NK-92 treated with Interleukin-12 subunit alpha and Interleukin-12 subunit beta, amount 100 ng/mL, for 24 hours (cell line): ENCODE results near the gene KIF22.

Experiments
- DNase-seq: peaks from one replicate; lab custom pipeline; 2025; lab: John Stamatoyannopoulos, UW

The KIF22 gene

DNA sequence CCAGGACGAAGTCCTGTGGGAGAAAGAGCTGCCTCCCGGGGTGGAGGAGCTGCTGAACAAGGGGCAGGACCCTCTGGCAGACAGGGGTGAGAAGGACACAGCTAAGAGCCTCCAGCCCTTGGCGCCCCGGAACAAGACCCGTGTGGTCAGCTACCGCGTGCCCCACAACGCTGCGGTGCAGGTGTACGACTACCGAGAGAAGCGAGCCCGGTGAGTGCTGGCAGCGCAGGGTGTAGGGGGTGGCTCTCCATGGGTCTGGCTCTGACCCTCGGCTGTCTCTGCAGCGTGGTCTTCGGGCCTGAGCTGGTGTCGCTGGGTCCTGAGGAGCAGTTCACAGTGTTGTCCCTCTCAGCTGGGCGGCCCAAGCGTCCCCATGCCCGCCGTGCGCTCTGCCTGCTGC, 51.1 kb downstream of the KIF22 start:
- DNase-seq: no peak

- DNase-seq: no peak
Measured at GRCh38 chr16:29842732-29843346, 52.3 kb downstream of the KIF22 start.

DNA sequence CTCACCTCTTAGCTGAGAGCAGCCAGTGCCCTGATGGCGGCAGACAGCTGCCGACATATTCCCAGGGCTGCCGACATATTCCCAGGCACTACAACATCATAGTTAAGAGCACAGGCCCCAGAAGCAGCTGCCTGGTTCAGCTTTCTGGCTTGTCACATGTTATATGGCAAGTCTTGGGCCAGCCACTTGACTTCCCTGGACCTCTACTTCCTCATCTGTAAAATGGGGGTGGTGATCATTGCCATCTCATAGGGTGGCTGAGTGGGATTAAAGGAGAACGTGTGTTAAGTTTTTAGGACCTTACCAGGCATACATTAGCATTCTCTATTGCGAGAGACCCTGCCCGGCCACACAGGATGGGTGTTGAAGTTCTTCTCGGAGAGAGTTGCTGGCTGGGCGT, 53.4 kb downstream of the KIF22 start:
- no peak for DNase-seq

DNA sequence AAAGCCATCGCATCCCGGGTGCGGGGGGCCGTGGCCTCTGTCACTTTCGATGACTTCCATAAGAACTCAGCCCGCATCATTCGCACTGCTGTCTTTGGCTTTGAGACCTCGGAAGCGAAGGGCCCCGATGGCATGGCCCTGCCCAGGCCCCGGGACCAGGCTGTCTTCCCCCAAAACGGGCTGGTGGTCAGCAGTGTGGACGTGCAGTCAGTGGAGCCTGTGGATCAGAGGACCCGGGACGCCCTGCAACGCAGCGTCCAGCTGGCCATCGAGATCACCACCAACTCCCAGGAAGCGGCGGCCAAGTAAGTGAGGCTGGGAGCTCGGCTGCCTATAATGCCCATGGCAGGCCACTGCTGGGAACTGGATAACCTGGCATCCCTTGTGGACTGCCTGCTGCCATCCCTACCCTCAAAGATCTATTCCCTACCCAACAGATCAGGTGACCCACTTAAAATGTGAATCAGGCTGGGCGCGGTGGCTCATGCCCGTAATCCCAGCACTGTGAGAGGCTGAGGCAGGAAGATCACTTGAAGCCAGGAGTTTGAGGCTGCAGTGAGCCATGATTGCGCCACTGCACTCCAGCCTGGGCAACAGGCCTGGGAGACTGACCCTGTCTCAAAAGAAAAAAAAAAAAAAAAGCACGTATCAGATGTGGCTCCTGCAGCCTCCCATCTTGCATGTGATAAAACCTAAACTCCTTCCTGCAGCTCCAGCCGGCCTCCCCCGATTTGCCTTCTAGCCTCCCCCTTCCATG, 54.2 kb downstream of the KIF22 start:
- DNase-seq: no peak

- no peak for DNase-seq
Measured at GRCh38 chr16:29845656-29846055, 55.1 kb downstream of the KIF22 start.

DNA sequence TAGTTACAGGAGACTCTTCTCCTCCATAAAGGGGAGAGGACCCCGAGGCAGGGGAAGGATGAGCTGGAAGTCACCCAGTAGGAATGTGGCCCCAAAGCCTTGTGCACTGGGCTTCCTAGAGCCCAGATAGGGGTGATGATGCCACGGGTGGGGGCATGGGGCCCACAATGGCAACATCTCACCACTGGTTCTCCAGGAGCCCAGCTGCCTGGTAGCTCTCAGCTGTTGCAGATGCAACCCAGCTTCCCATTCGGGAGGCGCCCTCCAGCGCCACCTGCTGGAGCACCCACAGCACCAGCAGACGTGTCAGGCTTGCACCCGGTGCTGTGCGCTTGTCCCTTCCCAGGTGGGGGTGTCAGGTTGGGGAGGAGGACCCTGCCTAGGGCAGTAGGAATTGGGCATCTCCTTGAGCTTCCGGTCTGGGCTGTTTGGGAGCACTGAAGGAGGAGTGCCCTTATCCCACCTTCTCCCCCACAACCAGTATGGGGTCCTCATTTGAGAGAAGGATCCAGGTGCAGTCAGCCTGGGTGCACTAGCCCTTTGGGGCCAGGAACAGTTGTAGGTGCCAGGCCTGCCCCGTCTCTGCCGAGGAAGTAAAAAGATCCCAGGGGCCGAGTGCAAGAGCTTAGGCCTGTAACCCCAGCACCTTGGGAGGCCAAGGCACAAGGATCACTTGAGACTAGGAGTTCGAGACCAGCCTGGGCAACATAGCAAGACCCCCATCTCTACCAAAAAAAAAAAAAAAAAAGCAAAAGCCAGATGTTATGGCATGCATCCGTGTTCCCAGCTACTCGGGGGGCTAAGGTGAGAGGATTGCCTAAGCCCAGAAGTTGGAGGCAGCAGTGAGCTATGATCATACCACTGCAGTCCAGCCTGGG, 58.1 kb downstream of the KIF22 start:
- DNase-seq: peak; percentile 57

GRCh38 chr16:29849505-29849904, 59.0 kb downstream of the KIF22 start:
- no peak for DNase-seq

GRCh38 chr16:29850998-29851397, 60.4 kb downstream of the KIF22 start:
- DNase-seq: no peak

DNA sequence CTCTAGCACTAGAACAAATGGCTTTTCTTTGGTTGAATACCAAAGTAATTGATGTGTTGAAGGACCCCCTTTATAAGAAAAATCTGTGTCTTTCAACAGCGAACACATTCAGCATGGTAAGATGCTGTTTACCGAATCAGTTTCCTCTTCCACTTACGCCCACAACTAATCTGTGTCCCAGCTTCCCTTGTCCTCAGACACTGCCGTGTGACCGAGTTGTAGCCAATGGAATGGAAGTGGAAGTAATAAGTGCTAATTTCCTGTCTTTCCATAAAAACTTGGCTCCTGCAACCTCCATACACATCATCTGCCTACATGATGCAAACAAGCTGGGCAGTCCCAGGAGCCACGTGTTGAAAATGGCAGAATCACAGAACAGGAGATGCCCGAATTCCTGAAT, 62.1 kb downstream of the KIF22 start:
- no peak for DNase-seq

DNA sequence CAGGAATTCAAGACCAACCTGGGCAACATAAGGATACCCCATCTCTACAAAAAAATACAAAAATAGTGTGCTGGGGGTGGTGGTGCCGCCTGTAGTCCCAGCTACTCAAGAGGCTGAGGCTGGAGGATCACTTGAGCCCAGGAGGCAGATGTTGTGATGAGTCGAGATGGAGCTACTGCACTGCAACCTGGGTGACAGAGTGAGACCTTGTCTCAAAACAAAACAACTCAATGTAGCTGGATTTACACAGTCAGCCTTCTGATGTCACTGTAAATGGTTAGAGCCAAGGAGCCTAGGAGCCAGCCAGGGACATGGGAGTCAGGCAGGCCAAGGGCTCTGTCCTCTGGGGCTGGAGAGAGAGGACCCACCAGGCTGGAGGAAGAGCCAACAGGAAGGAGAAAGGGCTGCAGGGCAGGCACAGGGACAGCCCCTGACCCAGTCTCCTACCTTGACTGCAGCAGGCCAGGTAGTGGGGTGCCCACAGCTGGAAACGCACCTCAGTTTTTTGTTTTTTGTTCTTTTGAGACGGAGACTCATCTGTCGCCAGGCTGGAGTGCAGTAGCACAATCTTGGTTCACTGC, 64.1 kb downstream of the KIF22 start:
- no peak for DNase-seq
